ENCODE data around the gene ATG12. TPM values are rescaled to one million over a fixed set of nuclear protein-coding genes. Genes with fewer than 3 reads are reported as not detected.

Gene ATG12
- total RNA-seq, 4 donors from 2014 or later: 37.1 to 46.1 (median 41.8) TPM

DNA sequence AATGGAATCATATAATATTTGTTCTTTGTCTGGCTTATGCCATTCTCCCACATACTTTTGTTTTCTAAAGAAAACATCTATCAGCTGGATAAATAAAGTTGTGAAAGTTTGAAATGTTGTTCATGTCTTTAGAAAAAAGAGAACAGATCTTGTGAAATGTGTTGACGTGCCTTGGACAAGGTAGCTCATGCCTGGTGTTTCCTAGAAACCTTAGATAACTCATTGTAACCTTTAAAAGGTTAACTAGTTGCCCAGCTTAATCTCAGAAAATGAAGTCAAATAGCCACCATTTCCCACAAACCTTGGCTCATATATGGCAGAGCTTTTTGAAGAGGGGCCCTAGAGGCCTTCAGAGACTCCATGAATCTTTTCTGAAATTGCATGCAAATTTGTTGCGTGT lies 40.2 kb downstream of the ATG12 start:
- Histone ChIP-seq H3K27ac (no peak overlapping the region), H3K4me3 (no peak overlapping the region), H3K36me3 (no peaks in the 10 kb centered on the region), H3K9me3 (no peaks in the 10 kb centered on the region), H3K4me1 (no peaks in the 10 kb centered on the region), H3K27me3 (no peaks in the 10 kb centered on the region)
- DNase-seq: no peak
- TF ChIP-seq POLR2A (IDR thresholded peaks at IDR 0.05): no peak
- no peak for TF ChIP-seq CTCF (IDR thresholded peaks at IDR 0.05)

DNA sequence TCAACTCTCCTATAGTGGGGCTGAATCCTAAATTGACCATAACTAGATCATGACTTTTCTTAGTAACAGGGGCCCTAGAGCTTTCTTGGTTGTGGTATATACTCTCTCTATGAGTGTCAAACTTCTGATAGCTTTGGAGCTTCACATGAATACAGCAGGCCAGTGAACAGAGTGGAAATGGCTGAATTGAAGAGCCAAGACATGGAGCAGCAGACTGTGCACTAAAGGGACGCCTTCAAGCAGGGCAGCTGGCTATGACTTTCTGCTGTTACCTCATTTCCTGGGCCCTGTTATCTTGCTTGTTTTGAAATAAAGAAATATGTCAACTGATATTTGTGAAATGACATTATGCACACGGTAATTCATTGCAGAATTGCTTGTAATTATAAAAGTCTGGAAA lies 41.3 kb downstream of the ATG12 start:
- Histone ChIP-seq H3K27me3 (no peaks in the 10 kb centered on the region), H3K4me1 (no peaks in the 10 kb centered on the region), H3K27ac (no peak overlapping the region), H3K36me3 (no peaks in the 10 kb centered on the region), H3K4me3 (no peak overlapping the region), H3K9me3 (no peaks in the 10 kb centered on the region)
- TF ChIP-seq POLR2A (IDR thresholded peaks at IDR 0.05) (no peak), CTCF (IDR thresholded peaks at IDR 0.05) (no peak)
- DNase-seq: no peak

DNA sequence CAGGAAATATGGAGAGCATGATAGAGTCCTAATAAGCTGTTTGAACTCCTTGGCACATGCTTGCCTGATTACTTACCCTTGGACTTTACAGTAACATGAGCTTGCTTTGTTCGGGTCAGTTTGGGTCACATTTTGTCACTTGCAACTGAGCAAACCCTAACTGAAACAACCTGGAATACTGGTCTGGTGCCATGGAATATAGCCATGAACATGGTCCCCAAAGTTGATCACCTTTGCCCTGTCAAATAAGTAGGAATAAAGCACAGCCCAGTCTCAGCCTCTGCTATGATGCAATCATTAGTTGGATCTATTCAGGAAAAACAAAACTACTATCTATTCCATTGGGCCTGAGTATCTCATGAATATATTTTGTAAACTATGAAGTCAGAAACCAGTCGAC lies 43.1 kb downstream of the ATG12 start:
- H3K4me3 ChIP-seq: no peak overlapping the region
- no peaks in the 10 kb centered on the region for H3K9me3 ChIP-seq
- no peaks in the 10 kb centered on the region for H3K4me1 ChIP-seq
- DNase-seq: no peak
- TF ChIP-seq CTCF (IDR thresholded peaks at IDR 0.05) (no peak), POLR2A (IDR thresholded peaks at IDR 0.05) (no peak)
- H3K36me3 ChIP-seq: no peaks in the 10 kb centered on the region
- H3K27ac ChIP-seq: no peak overlapping the region
- H3K27me3 ChIP-seq: no peaks in the 10 kb centered on the region

DNA sequence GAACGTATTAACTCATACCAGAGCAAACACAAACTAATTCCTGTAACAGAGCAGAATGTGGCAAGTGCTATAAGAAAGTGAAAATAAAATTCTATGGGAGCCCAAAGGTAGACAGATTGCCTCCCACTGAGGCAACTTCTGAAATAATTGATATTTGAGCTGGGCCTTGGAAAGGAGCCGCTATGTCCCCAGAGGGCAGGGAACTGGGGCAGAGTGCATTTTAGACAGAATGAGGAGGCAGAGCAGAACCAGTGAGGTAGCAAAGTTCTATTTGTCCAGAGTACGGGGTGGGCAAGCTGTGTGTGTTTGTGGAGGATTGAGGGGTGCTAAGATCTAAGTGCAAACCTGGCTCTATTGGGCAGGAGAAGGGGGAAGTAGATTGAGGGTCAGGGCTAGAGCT lies 44.7 kb downstream of the ATG12 start:
- Histone ChIP-seq H3K4me1 (no peaks in the 10 kb centered on the region), H3K9me3 (no peaks in the 10 kb centered on the region), H3K4me3 (no peak overlapping the region), H3K27me3 (no peaks in the 10 kb centered on the region), H3K27ac (no peak overlapping the region), H3K36me3 (no peaks in the 10 kb centered on the region)
- DNase-seq: no peak
- TF ChIP-seq POLR2A (IDR thresholded peaks at IDR 0.05) (no peak), CTCF (IDR thresholded peaks at IDR 0.05) (no peak)

- no peaks in the 10 kb centered on the region for H3K4me1 ChIP-seq
- no peak for TF ChIP-seq CTCF (IDR thresholded peaks at IDR 0.05)
- TF ChIP-seq POLR2A (IDR thresholded peaks at IDR 0.05): no peak
- no peak overlapping the region for H3K27ac ChIP-seq
- no peaks in the 10 kb centered on the region for H3K36me3 ChIP-seq
- no peaks in the 10 kb centered on the region for H3K27me3 ChIP-seq
- H3K9me3 ChIP-seq: no peaks in the 10 kb centered on the region
- DNase-seq: no peak
- H3K4me3 ChIP-seq: no peak overlapping the region
Observed at GRCh38 chr5:115795700-115796099, 45.7 kb downstream of the ATG12 start.

DNA sequence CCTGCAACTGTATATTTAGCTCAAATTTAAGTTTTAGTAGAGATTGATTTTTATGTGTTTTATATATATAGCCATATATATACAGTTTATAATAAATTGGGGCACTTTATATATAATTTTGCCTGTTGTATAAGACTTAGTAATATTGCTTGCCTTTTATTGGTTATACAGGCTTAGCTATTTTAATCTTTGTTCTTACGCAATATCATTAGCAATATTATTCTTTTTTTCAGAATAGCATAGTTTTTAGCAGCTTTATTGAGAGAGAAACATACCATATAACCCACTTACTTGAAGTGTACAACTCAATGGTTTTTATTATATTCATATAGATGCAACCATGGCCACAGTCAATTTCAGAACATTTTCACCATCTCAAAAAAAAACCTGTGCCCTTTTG lies 52.9 kb downstream of the ATG12 start:
- Histone ChIP-seq H3K27me3 (no peaks in the 10 kb centered on the region), H3K4me1 (no peaks in the 10 kb centered on the region), H3K27ac (no peak overlapping the region), H3K4me3 (no peak overlapping the region), H3K9me3 (no peaks in the 10 kb centered on the region), H3K36me3 (no peaks in the 10 kb centered on the region)
- TF ChIP-seq CTCF (IDR thresholded peaks at IDR 0.05) (no peak), POLR2A (IDR thresholded peaks at IDR 0.05) (no peak)
- no peak for DNase-seq

Measured in Peyer's patch (tissue), 4 donors.